IPS-11a (cell line): Measurements from ENCODE around the gene BMP3.

Experiments
- H3K4me3 ChIP-seq: one replicate; pipeline ENCODE4 v1.5.1; 2013; ENCODE audit warnings: low read depth, low read length, control low read depth

BMP3 gene

DNA sequence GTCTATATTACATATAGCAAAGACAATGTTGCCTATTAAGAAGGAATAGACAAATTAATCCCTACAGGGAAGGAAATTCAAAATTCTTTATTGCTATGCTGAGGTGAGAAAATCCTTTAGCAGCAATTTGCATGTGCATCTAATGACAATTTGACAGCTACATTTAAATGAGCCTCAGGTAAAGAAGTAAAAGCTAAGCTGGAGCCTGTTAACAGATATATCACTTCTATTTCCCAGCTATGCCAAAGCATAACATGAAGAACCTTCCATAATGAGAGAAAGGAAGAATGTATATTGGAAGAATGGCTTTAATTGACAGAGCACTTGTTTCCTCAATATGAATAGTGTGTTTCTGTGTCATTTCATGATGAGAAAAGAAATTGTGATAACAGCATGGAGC, 71.6 kb downstream of the BMP3 start:
- H3K4me3 ChIP-seq, result no peak overlapping the region

- H3K4me3 ChIP-seq, result no peak overlapping the region
Observed at GRCh38 chr4:81106150-81106549, 75.6 kb downstream of the BMP3 start.
